Fibroblast of mammary gland (primary cell): Measurements from ENCODE around the gene CRADD.

Experiments used
- DNase-seq: peaks from one replicate; pipeline ENCODE4 v3.0.0-alpha.2; 2010; ENCODE audit warnings: low read depth
- H3K4me3 ChIP-seq: 2 replicates; pipeline ENCODE4 v1.5.1; 2011; ENCODE audit warnings: low read depth, mild to moderate bottlenecking, low read length, moderate library complexity; ENCODE audit not compliant: control insufficient read depth
- TF ChIP-seq, protein P1 (sequence below): conservative IDR thresholded peaks from 2 replicates; pipeline ENCODE4 v1.5.1; 2011; ENCODE audit warnings: low read depth, low read length, inconsistent platforms; ENCODE audit not compliant: control insufficient read depth, insufficient read depth

The CRADD gene

DNA sequence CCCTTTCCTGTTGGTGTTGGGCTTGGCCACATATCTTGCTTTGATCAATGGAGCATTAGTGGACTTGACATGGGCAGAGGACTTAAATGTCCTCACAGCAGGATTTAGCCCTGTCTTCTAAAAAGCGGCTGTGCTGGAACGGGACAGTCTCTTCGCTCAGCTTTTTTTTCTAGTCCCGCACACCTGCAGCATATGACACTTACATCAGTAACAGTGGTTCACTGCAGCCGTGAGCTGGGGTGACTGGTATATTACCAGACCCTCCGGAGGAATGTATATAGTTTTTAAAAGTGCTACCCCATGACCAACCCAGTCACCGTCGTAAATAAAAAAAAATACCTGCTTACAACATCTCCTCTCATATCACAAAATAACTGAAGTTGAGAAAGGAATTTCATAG lies 164.5 kb downstream of the CRADD start:
- H3K4me3 ChIP-seq, result no peak overlapping the region
- DNase-seq, result no peak
- TF ChIP-seq, protein P1, sequence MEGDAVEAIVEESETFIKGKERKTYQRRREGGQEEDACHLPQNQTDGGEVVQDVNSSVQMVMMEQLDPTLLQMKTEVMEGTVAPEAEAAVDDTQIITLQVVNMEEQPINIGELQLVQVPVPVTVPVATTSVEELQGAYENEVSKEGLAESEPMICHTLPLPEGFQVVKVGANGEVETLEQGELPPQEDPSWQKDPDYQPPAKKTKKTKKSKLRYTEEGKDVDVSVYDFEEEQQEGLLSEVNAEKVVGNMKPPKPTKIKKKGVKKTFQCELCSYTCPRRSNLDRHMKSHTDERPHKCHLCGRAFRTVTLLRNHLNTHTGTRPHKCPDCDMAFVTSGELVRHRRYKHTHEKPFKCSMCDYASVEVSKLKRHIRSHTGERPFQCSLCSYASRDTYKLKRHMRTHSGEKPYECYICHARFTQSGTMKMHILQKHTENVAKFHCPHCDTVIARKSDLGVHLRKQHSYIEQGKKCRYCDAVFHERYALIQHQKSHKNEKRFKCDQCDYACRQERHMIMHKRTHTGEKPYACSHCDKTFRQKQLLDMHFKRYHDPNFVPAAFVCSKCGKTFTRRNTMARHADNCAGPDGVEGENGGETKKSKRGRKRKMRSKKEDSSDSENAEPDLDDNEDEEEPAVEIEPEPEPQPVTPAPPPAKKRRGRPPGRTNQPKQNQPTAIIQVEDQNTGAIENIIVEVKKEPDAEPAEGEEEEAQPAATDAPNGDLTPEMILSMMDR, result no peak

DNA sequence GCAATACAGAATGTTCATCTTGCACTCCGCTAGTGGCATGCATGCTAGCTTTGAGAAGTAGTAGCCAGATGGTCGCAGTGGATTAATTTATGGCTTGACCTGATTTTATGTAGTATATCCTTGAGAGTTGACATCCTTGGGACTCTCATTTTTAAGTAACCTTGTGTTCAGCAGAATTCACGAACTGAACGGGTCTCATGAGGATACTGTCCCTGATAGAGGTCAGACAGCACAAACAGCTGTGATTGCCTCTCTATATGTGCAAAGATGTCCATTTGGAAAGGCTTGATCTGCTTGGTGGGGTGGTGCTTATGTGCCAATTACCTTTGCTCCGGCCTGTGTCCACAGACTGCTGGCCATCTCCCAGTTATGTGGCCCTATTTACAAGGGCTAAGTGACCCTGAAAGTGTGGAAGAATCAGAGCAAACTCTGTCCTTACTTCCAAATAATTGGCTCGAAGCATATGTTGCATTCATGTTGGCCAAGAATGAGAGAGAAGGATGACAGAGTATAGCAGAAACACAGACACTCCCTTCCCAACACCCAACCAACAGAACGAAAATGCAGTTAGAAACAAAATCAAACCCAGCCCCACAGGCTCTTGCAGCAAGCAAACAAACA lies 167.1 kb downstream of the CRADD start:
- no peak for DNase-seq
- no peak overlapping the region for H3K4me3 ChIP-seq
- TF ChIP-seq, protein P1, result no peak

DNA sequence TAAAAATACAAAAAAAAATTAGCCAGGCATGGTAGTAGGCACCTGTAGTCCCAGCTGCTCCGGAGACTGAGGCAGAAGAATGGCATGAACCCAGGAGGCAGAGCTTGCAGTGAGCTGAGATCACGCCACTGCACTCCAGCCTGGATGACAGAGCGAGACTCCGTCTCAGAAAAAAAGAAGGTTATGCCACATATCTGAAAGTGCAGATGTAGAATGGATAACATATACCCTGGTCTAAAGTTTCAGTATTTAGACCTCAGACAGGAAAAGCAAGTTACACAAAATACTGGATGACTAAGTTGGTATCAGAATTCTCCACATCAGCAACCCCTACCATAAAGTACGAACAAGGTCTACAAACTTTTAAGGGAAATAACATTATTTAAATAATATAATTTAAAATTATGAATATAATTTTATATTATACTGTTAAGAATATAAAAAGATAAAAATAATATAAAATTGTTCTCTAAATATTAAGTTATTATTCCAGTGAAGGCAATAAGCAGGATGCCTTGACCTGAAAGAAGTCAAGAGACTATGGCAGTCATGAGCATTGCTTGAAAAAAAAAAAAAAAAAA lies 169.9 kb downstream of the CRADD start:
- TF ChIP-seq, protein P1, result no peak
- no peak overlapping the region for H3K4me3 ChIP-seq
- no peak for DNase-seq

DNA sequence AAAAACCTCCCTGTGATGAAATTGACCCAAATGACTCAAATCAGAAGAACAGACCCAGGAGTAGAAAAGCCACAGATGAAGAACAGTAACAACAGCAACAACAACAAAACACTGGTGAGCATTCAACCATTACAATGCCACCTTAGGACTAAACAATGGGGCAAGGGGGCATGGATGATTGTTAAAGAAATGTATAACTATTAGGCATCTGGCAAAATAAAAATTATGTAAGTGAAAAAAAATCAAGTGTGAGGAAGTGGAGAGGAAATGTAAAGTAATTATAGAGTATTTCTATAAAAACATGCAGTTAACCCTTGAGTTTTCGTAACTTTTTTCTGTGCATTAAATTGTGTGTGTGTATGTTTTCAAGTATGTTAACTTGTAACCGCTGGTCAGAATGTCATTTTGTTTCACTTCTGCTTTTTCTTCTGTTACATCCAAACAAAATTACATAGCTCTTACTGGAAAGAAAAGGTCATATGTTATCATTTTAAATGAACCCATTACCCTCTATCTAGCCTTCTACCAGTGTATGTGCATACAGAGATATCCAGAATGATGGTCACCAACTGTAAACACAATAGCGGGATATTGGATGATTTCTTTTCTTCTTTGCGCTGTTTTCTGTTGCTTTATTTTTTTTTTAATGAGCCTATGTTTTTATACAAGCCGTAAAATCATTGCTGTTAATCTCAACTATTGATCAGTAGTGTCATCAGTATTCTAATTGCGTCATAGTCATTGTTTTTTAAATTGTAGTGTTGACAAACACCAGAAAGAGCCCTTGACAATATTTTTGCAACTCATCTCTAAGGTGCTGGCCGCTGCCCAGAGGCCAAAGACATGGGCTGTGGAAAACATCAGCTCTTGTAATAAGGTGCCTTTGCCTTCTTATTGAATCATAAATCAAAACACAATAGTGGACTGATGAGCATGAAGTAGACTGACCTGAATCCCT lies 170.6 kb downstream of the CRADD start:
- TF ChIP-seq, protein P1, result no peak
- no peak overlapping the region for H3K4me3 ChIP-seq
- DNase-seq, result peak; percentile 60

DNA sequence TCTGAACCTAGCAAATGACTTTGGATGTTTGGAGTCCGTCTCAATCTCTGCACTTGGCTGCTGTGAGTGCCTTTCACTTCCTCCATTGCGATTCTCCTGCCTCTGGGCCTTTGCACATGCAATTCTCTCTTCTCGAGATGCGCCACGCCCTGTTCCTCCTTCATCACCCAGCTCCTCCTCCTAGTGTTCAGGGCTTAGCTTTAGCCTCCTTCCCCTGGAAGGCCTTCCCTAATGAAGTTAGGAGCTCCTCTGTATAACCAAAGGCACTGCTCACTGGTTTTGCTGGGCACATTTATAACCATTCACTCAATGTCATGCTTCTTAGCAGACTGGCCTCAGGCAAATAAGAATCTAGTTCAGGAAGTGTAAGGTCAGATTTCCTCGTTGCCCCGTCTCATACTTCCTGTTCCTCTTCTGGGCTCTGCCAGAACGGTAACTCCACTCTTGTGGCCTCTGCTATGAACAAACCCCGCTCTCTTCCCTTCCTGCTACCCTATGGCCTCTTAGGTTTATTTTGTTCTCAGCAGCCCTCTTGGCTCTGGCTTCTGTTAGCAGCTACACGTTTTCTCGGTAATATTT lies 171.4 kb downstream of the CRADD start:
- TF ChIP-seq, protein P1, result no peak
- no peak overlapping the region for H3K4me3 ChIP-seq
- DNase-seq, result no peak

DNA sequence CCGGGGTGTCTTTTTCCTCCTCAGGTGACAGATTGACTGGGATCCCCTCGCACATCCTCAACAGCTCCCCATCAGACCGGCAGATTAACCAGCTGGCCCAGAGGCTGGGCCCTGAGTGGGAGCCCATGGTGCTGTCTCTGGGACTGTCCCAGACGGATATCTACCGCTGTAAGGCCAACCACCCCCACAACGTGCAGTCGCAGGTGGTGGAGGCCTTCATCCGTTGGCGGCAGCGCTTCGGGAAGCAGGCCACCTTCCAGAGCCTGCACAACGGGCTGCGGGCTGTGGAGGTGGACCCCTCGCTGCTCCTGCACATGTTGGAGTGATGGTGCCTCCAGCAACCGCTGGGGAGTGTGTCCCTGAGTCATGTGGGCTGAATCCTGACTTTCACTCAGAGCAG lies 172.8 kb downstream of the CRADD start:
- TF ChIP-seq, protein P1, result no peak
- H3K4me3 ChIP-seq, result no peak overlapping the region
- DNase-seq, result no peak
